GM08714 (cell line): Measurements from ENCODE around the gene OR6S1.
"Not testable (repeated sequence)": the region's sequence is repeated elsewhere in the genome, so short reads cannot be mapped to it uniquely, and the experiment has no call there.

Source experiments
- H3K4me3 ChIP-seq: fragments of 200-500 bp; sonication (Bioruptor generic); 2 replicates; pipeline ENCODE4 v1.5.1; 2014; ENCODE audit warnings: mild to moderate bottlenecking, low read length, inconsistent platforms
- ZNF274 ChIP-seq: IDR thresholded peaks from 2 replicates; pipeline ENCODE4 v1.6.1; 2012; ENCODE audit warnings: mild to moderate bottlenecking, low read depth, low read length

OR6S1 gene

GRCh38 chr14:20631023-20631879 is 10.2 kb downstream of the OR6S1 start:
- H3K4me3 ChIP-seq, result peak overlapping the region; percentile 68
- TF ChIP-seq ZNF274, result no peak

GRCh38 chr14:20630340-20631022 is 11.0 kb downstream of the OR6S1 start:
- no peak for TF ChIP-seq ZNF274
- H3K4me3 ChIP-seq, result peak overlapping the region; percentile 68

DNA sequence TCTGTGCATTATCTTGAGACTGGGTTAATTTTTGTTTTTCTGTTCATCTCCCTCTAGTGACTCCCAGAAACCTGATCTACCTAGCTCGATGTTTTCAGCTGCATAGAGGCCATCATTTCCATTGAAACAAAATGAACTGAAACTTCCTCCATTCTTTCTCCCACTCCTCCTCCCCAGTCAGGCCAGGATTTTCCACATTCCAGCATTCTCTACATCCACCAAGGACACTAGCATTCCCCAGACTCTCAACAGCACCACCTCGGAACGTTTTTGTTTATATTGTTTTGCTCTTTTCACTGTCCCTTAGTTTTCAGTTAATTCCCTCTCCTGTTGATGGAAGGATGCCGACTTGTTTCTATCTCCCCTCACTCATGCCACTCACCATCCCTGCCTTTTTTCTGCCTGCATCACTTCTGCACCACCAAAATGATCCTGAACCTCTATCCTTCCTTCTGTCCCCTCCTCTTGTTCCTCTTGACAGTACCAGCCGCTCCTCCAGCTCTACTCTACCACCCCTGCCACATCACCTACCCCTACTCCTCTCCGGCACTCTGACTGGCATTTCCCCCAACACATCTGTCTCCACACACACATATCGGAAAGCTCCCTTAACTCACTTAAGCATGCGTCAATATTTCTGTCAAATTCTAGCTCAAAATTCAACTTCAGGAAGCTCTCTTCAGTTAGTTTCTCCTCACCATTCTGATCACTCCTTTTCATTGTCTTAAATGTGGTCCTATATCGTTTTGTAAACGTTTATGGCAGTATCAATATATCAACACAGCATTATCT is 13.2 kb downstream of the OR6S1 start:
- no peak overlapping the region for H3K4me3 ChIP-seq
- TF ChIP-seq ZNF274, result no peak

DNA sequence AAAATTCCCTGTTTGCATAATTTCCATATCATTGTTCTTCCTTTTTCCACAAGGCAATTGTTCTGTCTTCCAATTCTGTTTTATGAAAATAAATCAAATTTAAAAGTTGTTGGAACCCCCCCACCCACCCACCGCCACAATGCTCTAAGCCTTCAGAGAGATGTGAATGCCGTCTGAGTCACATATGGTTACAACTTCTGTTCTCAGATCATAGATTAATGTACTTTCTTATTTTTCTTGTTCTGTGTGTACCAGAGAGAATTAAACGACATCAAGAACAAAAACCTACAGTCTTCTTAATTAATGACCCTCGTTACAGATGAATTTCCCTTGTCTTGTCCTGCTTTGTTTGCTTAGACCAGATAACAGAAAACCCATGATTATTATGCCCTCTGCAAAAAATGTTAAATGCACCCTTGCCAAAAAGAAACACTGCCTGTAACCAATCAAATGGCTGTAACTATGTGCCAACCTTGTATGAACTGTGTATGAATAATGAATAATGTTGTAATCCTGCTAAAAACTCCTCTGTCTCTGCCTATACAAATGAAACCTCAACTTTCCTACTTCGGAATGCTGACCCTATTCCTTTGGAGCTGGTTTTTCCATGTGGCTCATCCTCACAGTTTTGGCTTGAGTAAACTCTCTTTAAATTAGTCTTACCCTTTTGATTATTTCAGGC is 14.0 kb downstream of the OR6S1 start:
- TF ChIP-seq ZNF274, result no peak
- H3K4me3 ChIP-seq, result no peak overlapping the region

DNA sequence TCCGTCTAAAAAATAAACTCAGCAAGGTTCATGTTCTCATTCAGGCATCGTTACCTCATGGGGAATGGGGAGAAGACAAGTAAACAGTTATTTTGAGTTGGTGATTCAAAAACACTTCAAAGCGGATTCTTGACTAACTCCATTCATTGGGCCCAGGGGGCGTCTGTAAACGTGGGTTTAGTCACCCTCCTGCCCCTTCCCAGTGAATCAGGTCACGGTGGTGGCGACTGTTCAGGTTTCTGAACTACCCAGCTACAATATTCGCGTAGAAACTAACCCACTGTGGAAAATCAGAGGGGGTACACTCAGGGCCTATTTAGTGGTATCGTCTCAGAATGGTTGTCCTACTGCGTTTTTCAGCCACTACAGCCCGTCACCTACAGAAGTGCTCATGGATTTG is 15.2 kb downstream of the OR6S1 start:
- peak overlapping the region; percentile 65; the same call in 1 of the 2 replicates for H3K4me3 ChIP-seq
- TF ChIP-seq ZNF274, result no peak

GRCh38 chr14:20624495-20625070 is 16.9 kb downstream of the OR6S1 start:
- no peak for TF ChIP-seq ZNF274
- peak overlapping the region; percentile 65 for H3K4me3 ChIP-seq

DNA sequence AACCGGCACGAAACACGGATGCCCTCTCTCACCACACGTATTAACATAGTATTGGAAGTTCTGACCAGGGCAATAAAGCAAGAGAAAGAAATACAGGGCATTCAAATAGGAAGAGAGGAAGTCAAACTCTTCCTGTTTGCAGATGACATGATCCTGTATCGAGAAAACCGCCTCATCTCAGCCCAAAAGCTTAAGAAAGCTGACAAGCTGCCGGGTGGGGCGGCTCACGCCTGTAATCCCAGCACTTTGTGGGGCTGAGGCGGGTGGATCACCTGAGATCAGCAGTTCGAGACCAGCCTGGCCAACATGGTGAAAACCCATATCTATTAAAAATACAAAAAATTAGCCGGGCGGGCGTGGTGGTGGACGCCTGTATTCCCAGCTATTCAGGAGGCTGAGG is 17.7 kb downstream of the OR6S1 start:
- no peak for TF ChIP-seq ZNF274
- H3K4me3 ChIP-seq, result peak overlapping the region; percentile 30; the same call in 1 of the 2 replicates

- H3K4me3 ChIP-seq, result peak overlapping the region; percentile 10; the same call in 1 of the 2 replicates
- no peak for TF ChIP-seq ZNF274
Observed at GRCh38 chr14:20622816-20623291, 18.6 kb downstream of the OR6S1 start.

DNA sequence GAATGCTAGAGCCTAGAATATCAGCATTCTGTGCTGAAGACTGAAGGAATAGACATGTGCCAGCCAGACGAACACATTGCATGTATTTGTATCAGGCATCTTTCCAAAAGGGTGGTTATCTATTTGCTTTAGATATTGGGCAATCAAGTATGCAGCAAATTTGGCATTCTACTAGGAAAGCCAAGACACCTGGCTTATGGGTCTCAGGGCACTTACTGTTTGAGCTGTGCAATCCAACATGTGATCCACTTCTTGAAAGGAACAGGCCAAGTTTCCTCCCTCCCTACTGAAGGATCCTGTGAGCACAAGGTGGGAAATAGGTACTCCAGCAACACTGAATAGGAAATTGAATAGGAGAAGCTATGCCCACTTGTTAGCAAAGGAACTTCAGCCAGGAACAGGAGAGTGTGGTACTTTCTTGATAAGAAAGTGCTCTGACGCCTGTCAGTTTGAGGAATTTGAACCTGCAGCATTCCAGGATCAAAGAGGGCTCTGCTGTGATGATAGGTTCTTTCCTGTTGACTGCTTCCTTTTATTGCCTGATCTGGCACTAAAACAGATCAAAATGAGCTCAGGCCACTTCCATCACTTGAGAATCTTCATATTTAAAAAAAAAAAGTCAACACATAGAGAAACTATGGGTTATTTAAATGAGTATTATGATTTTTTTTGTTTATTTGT is 20.6 kb downstream of the OR6S1 start:
- no peak overlapping the region for H3K4me3 ChIP-seq
- TF ChIP-seq ZNF274, result no peak

GRCh38 chr14:20619688-20620087 is 21.8 kb downstream of the OR6S1 start:
- not testable (repeated sequence) for H3K4me3 ChIP-seq

- no peak overlapping the region for H3K4me3 ChIP-seq
- no peak for TF ChIP-seq ZNF274
Observed at GRCh38 chr14:20618271-20618749, 23.2 kb downstream of the OR6S1 start.

GRCh38 chr14:20617138-20618003 is 24.1 kb downstream of the OR6S1 start:
- H3K4me3 ChIP-seq, result peak overlapping the region; percentile 0; the same call in 1 of the 2 replicates
- TF ChIP-seq ZNF274, result no peak
